ENCODE results near the gene ADCY9. TPM values are rescaled to one million over a fixed set of nuclear protein-coding genes. Genes with fewer than 3 reads are reported as not detected.

Gene ADCY9
- total and polyA plus RNA-seq, 2 donors from 2014 or later = 6.8 to 23.7 TPM

GRCh38 chr16:3915426-3916260, 200.6 kb downstream of the ADCY9 start:
- DNase-seq (peak in 1 of 5 donors; percentile 11), FAIRE-seq (no peak)
- TF ChIP-seq, protein P1, sequence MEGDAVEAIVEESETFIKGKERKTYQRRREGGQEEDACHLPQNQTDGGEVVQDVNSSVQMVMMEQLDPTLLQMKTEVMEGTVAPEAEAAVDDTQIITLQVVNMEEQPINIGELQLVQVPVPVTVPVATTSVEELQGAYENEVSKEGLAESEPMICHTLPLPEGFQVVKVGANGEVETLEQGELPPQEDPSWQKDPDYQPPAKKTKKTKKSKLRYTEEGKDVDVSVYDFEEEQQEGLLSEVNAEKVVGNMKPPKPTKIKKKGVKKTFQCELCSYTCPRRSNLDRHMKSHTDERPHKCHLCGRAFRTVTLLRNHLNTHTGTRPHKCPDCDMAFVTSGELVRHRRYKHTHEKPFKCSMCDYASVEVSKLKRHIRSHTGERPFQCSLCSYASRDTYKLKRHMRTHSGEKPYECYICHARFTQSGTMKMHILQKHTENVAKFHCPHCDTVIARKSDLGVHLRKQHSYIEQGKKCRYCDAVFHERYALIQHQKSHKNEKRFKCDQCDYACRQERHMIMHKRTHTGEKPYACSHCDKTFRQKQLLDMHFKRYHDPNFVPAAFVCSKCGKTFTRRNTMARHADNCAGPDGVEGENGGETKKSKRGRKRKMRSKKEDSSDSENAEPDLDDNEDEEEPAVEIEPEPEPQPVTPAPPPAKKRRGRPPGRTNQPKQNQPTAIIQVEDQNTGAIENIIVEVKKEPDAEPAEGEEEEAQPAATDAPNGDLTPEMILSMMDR (IDR thresholded peaks at IDR 0.05; ENCODE audit: borderline replicate concordance, extremely low read depth, insufficient read depth) = no peak
- Histone ChIP-seq H3K4me3 (ENCODE audit: low read length in 3 of 3) (no peak overlapping the region), H3K9ac (ENCODE audit: low read length in 3 of 3) (no peak overlapping the region), H3K27ac (ENCODE audit: low read depth in 2 of 2, low read length in 2 of 2) (no peak overlapping the region), H3K4me1 (ENCODE audit: control insufficient read depth in 2 of 3, insufficient read depth in 2 of 3, low read depth in 1 of 3, low read length in 3 of 3) (peaks cover 0 to 2% (median 0%) of the 10 kb centered on the region in 3 donors), H3K27me3 (ENCODE audit: control insufficient read depth, insufficient read depth, low read length) (no peaks in the 10 kb centered on the region), H3K36me3 (ENCODE audit: control insufficient read depth in 2 of 3, insufficient read depth in 3 of 3, low read length in 3 of 3) (no peaks in the 10 kb centered on the region), H3K9me3 (ENCODE audit: control insufficient read depth in 2 of 3, insufficient read depth in 1 of 3, low read length in 3 of 3) (no peaks in the 10 kb centered on the region)
- intact Hi-C loops (cut with DNase I) = no loop called here

- H3K4me3 ChIP-seq (ENCODE audit: low read length in 3 of 3) = no peak overlapping the region
- TF ChIP-seq, protein P1 (IDR thresholded peaks at IDR 0.05; ENCODE audit: borderline replicate concordance, extremely low read depth, insufficient read depth) = no peak
- H3K9me3 ChIP-seq (ENCODE audit: control insufficient read depth in 2 of 3, insufficient read depth in 1 of 3, low read length in 3 of 3) = no peaks in the 10 kb centered on the region
- FAIRE-seq (no peak), DNase-seq (no peak)
- H3K27ac ChIP-seq (ENCODE audit: low read depth in 2 of 2, low read length in 2 of 2) = no peak overlapping the region
- peaks cover 0 to 2% (median 0%) of the 10 kb centered on the region in 3 donors for H3K4me1 ChIP-seq (ENCODE audit: control insufficient read depth in 2 of 3, insufficient read depth in 2 of 3, low read depth in 1 of 3, low read length in 3 of 3)
- intact Hi-C loops (cut with DNase I) = no loop called here
- no peak overlapping the region for H3K9ac ChIP-seq (ENCODE audit: low read length in 3 of 3)
- H3K36me3 ChIP-seq (ENCODE audit: control insufficient read depth in 2 of 3, insufficient read depth in 3 of 3, low read length in 3 of 3) = no peaks in the 10 kb centered on the region
- no peaks in the 10 kb centered on the region for H3K27me3 ChIP-seq (ENCODE audit: control insufficient read depth, insufficient read depth, low read length)
Observed at GRCh38 chr16:3912897-3913296, 203.3 kb downstream of the ADCY9 start.

Other genes starting within 250 kb of the ADCY9 start
- 74.6 TPM for gene CREBBP, start 235.7 kb downstream of the ADCY9 start, total RNA-seq
- 5.9 TPM for gene CREBBP, start 235.7 kb downstream of the ADCY9 start, polyA plus RNA-seq (ENCODE audit: insufficient read depth, low read depth, low replicate concordance)
- gene SRL, start 125.6 kb upstream of the ADCY9 start, total RNA-seq = 3.3 TPM
- gene SRL, start 125.6 kb upstream of the ADCY9 start, polyA plus RNA-seq (ENCODE audit: insufficient read depth, low read depth, low replicate concordance) = 2.6 TPM
- gene TFAP4, start 156.6 kb upstream of the ADCY9 start, total RNA-seq = 11.9 TPM
- 3.2 TPM for gene TFAP4, start 156.6 kb upstream of the ADCY9 start, polyA plus RNA-seq (ENCODE audit: insufficient read depth, low read depth, low replicate concordance)
- 68.7 TPM for gene GLIS2, start 199.6 kb upstream of the ADCY9 start, total RNA-seq
- 35.6 TPM for gene GLIS2, start 199.6 kb upstream of the ADCY9 start, polyA plus RNA-seq (ENCODE audit: insufficient read depth, low read depth, low replicate concordance)
- 29.4 TPM for gene PAM16, start 234.9 kb upstream of the ADCY9 start, total RNA-seq
- gene PAM16, start 234.9 kb upstream of the ADCY9 start, polyA plus RNA-seq (ENCODE audit: insufficient read depth, low read depth, low replicate concordance) = 61.1 TPM

All from kidney (tissue), 14 donors.